Astrocyte (in vitro differentiated cells and primary cell): ENCODE data around the gene RAB3GAP2. TPM values are rescaled to one million over a fixed set of nuclear protein-coding genes. Genes with fewer than 3 reads are reported as not detected.
A peak's percentile ranks its signal among the peaks of the same experiment; 100 is the strongest.
"Not testable (repeated sequence)": the region's sequence is repeated elsewhere in the genome, so short reads cannot be mapped to it uniquely, and the experiment has no call there.

ENCODE experiments used
- DNase-seq: peaks from one replicate; pipeline ENCODE4 v3.0.0-alpha.2; 2010; ENCODE audit warnings: low read depth
- FAIRE-seq: peaks from 2 replicates; lab custom pipeline; 2011; peaks lifted over from hg19 to GRCh38; lab: Jason Lieb, UNC
- H2AFZ ChIP-seq: 2 replicates; pipeline ENCODE4 v1.6.0; 2012; ENCODE audit warnings: low read depth, low read length, inconsistent platforms
- H3K27ac ChIP-seq: 2 replicates; pipeline ENCODE4 v1.5.1; 2011; ENCODE audit warnings: low read depth, low read length, inconsistent platforms
- H3K27me3 ChIP-seq: 2 replicates; pipeline ENCODE4 v1.6.0; 2011; ENCODE audit warnings: low read length, inconsistent platforms; ENCODE audit not compliant: insufficient read depth
- H3K36me3 ChIP-seq: 2 replicates; pipeline ENCODE4 v1.5.1; 2011; ENCODE audit warnings: low read length, inconsistent platforms; ENCODE audit not compliant: insufficient read depth
- H3K4me1 ChIP-seq: 2 replicates; pipeline ENCODE4 v1.5.1; 2011; ENCODE audit warnings: low read length, inconsistent platforms; ENCODE audit not compliant: insufficient read depth
- H3K4me2 ChIP-seq: 2 replicates; pipeline ENCODE4 v1.6.0; 2012; ENCODE audit warnings: low read length, inconsistent platforms
- H3K4me3 ChIP-seq: 2 replicates; pipeline ENCODE4 v1.5.1; 2011; ENCODE audit warnings: low read depth, mild to moderate bottlenecking, low read length, inconsistent platforms; ENCODE audit not compliant: insufficient read depth
- H3K79me2 ChIP-seq: 2 replicates; pipeline ENCODE4 v1.6.0; 2012; ENCODE audit warnings: mild to moderate bottlenecking, low read length, inconsistent platforms; ENCODE audit not compliant: insufficient read depth
- H3K9ac ChIP-seq: 2 replicates; pipeline ENCODE4 v1.6.0; 2012; ENCODE audit warnings: mild to moderate bottlenecking, low read length, inconsistent platforms
- H3K9me3 ChIP-seq: 2 replicates; pipeline ENCODE4 v1.5.1; 2012; ENCODE audit warnings: low read depth, mild to moderate bottlenecking, low read length, inconsistent platforms; ENCODE audit not compliant: insufficient read depth
- H4K20me1 ChIP-seq: 2 replicates; pipeline ENCODE4 v1.6.0; 2012; ENCODE audit warnings: low read length, inconsistent platforms; ENCODE audit not compliant: insufficient read depth
- H3K27ac Mint-ChIP-seq: one replicate; pipeline ENCODE4 v1.8.0; 2021; ENCODE audit warnings: mild to moderate bottlenecking, mixed read lengths; ENCODE audit not compliant: unreplicated experiment
- H3K27me3 Mint-ChIP-seq: one replicate; pipeline ENCODE4 v1.8.0; 2021; ENCODE audit warnings: low read depth, mixed read lengths; ENCODE audit not compliant: unreplicated experiment
- H3K36me3 Mint-ChIP-seq: one replicate; pipeline ENCODE4 v1.8.0; 2021; ENCODE audit warnings: low read depth, mixed read lengths; ENCODE audit not compliant: unreplicated experiment
- H3K4me1 Mint-ChIP-seq: one replicate; pipeline ENCODE4 v1.8.0; 2021; ENCODE audit warnings: low read depth, mixed read lengths; ENCODE audit not compliant: unreplicated experiment
- H3K4me3 Mint-ChIP-seq: one replicate; pipeline ENCODE4 v1.8.0; 2021; ENCODE audit warnings: mild to moderate bottlenecking, moderate library complexity, mixed read lengths; ENCODE audit not compliant: unreplicated experiment
- H3K9me3 Mint-ChIP-seq: one replicate; pipeline ENCODE4 v1.8.0; 2021; ENCODE audit warnings: mild to moderate bottlenecking, mixed read lengths; ENCODE audit not compliant: unreplicated experiment
- EZH2 ChIP-seq: IDR thresholded peaks from 2 replicates; pipeline ENCODE4 v1.6.1; 2012; ENCODE audit warnings: mild to moderate bottlenecking, low read length, inconsistent platforms; ENCODE audit not compliant: insufficient read depth
- total RNA-seq: library from RNA; stranded (reverse); gene quantifications from 2 replicates; pipeline ENCODE4 v1.2.1, GENCODE V29; 2021
- TF ChIP-seq, protein P1 (sequence below): IDR thresholded peaks from 2 replicates; pipeline ENCODE4 v1.5.1; 2011; ENCODE audit warnings: low read depth, mild to moderate bottlenecking, inconsistent platforms, low read length, moderate library complexity; ENCODE audit not compliant: insufficient read depth

Gene RAB3GAP2
- total RNA-seq, 1 donor from 2014 or later, result 68.1 TPM

DNA sequence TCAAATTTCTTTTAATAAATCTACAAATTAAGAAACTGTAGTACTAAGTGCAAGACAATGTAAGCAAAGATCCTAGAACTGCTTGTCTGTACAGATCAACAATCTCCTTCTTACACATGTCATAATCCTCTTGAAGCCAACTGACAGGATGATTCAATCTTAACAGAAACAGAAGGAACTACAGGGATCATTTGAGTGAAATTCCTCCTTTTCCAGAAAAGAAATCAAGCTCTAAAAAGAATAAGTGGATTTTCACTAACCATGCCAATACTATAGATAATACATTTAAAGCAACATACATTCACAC lies 53.2 kb downstream of the RAB3GAP2 start:
- Histone ChIP-seq H3K9me3 (no peaks in the 10 kb centered on the region), H3K79me2 (peaks cover 87% of the 10 kb centered on the region), H2AFZ (no peak overlapping the region), H3K4me1 (no peaks in the 10 kb centered on the region), H3K4me2 (no peak overlapping the region), H3K27me3 (no peaks in the 10 kb centered on the region), H3K9ac (no peak overlapping the region), H3K36me3 (no peaks in the 10 kb centered on the region), H3K27ac (no peak overlapping the region), H3K4me3 (no peak overlapping the region), H4K20me1 (peaks cover 60% of the 10 kb centered on the region)
- Mint-ChIP-seq H3K27me3 (no peaks in the 10 kb centered on the region), H3K4me3 (no peak overlapping the region), H3K27ac (no peak overlapping the region), H3K36me3 (peaks cover 3% of the 10 kb centered on the region), H3K9me3 (no peaks in the 10 kb centered on the region), H3K4me1 (peaks cover 11% of the 10 kb centered on the region)
- FAIRE-seq (peak; percentile 13), DNase-seq (no peak)
- TF ChIP-seq, protein P1, sequence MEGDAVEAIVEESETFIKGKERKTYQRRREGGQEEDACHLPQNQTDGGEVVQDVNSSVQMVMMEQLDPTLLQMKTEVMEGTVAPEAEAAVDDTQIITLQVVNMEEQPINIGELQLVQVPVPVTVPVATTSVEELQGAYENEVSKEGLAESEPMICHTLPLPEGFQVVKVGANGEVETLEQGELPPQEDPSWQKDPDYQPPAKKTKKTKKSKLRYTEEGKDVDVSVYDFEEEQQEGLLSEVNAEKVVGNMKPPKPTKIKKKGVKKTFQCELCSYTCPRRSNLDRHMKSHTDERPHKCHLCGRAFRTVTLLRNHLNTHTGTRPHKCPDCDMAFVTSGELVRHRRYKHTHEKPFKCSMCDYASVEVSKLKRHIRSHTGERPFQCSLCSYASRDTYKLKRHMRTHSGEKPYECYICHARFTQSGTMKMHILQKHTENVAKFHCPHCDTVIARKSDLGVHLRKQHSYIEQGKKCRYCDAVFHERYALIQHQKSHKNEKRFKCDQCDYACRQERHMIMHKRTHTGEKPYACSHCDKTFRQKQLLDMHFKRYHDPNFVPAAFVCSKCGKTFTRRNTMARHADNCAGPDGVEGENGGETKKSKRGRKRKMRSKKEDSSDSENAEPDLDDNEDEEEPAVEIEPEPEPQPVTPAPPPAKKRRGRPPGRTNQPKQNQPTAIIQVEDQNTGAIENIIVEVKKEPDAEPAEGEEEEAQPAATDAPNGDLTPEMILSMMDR, result no peak
- no peak for TF ChIP-seq EZH2

DNA sequence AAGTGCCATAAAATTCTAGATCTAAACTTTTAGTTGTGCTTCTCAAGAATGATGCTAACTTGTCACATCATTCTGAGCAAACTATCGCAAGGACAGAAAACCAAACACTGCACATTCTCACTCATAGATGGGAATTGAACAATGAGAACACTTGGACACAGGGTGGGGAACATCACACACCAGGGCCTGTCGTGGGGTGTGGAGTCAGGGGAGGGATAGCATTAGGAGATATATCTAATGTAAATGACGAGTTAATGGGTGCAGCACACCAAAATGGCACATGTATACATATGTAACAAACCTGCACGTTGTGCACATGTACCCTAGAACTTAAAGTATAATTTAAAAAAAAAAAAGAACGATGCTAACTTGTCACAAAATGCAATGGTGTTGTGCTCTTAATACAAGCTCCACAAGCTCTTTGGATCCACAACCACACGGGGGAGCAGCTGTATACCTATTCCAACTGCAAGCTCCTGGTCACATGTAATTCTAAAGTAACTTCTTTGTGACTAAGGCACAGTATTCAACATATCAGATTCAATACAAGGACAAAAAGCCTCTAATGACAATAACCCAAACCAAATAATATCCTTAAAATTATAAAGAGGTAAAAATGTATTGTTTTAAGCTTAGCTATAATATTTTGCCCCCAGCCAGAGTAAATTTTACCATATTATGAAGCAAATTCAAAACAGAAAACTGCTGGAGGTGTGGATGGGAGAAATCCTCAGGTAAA lies 53.7 kb downstream of the RAB3GAP2 start:
- not testable (repeated sequence) for H3K36me3 Mint-ChIP-seq, H3K4me3 Mint-ChIP-seq, H3K9me3 ChIP-seq, H3K27me3 ChIP-seq, H2AFZ ChIP-seq, FAIRE-seq, H3K9me3 Mint-ChIP-seq, H3K9ac ChIP-seq, H3K36me3 ChIP-seq, H3K27me3 Mint-ChIP-seq, H3K4me2 ChIP-seq, H3K27ac Mint-ChIP-seq, H3K27ac ChIP-seq, H3K4me1 ChIP-seq, H3K4me3 ChIP-seq
- H4K20me1 ChIP-seq, result peaks cover 56% of the 10 kb centered on the region
- peak; percentile 53 for DNase-seq
- TF ChIP-seq, protein P1, result peak; percentile 52
- H3K79me2 ChIP-seq, result peaks cover 84% of the 10 kb centered on the region
- peaks cover 11% of the 10 kb centered on the region for H3K4me1 Mint-ChIP-seq

DNA sequence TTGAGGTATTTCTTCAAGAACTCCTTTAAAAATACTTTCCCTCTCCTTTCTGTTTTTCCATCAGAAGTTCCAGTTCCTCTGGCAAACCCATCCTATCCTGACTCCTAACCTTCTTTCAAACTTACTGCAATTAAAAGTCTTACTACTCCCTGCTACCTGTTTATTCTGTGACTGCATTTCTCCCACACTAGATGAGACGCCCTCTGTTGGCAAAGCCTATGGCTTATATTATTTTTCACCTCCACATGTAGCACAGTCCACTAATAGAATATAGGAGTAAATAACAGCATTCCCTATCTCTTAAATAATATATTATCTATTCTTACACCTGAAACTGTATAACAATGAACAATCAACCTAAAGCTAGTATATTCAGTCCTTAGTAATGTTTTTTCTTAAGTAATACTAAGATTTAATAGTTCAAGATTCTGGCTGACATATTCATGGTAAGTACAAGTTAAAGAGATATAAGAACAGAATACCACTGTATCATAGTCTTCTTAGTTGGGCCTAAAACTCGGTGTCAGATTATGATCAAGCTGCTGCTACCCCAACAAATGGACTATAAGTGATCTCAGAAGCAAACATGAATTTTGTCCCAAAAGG lies 54.8 kb downstream of the RAB3GAP2 start:
- Histone ChIP-seq H4K20me1 (peaks cover 47% of the 10 kb centered on the region), H3K9me3 (no peaks in the 10 kb centered on the region), H3K27me3 (no peaks in the 10 kb centered on the region), H2AFZ (no peak overlapping the region), H3K9ac (no peak overlapping the region), H3K27ac (no peak overlapping the region), H3K4me3 (no peak overlapping the region), H3K79me2 (peaks cover 74% of the 10 kb centered on the region), H3K4me1 (no peaks in the 10 kb centered on the region), H3K4me2 (no peak overlapping the region), H3K36me3 (no peaks in the 10 kb centered on the region)
- no peak overlapping the region for H3K27ac Mint-ChIP-seq
- DNase-seq (no peak), FAIRE-seq (no peak)
- no peaks in the 10 kb centered on the region for H3K9me3 Mint-ChIP-seq
- H3K27me3 Mint-ChIP-seq, result no peaks in the 10 kb centered on the region
- peaks cover 3% of the 10 kb centered on the region for H3K36me3 Mint-ChIP-seq
- peaks cover 11% of the 10 kb centered on the region for H3K4me1 Mint-ChIP-seq
- no peak for TF ChIP-seq EZH2
- TF ChIP-seq, protein P1, result peak; percentile 19
- H3K4me3 Mint-ChIP-seq, result no peak overlapping the region
